HG03103 (cell line): ENCODE results near the gene ABCC12.

Source experiments
- ATAC-seq: cut with Tn5 transposase; IDR thresholded peaks from one replicate; pipeline ENCODE4 v1.9.1; 2021; ENCODE audit warnings: low read depth; ENCODE audit not compliant: unreplicated experiment

The ABCC12 gene

GRCh38 chr16:48133455-48134211, 22.2 kb downstream of the ABCC12 start:
- ATAC-seq: no peak

- no peak for ATAC-seq
Observed at GRCh38 chr16:48132696-48133095, 23.1 kb downstream of the ABCC12 start.

- ATAC-seq: no peak
Observed at GRCh38 chr16:48131201-48131935, 24.4 kb downstream of the ABCC12 start.

GRCh38 chr16:48129926-48130325, 25.9 kb downstream of the ABCC12 start:
- no peak for ATAC-seq

- no peak for ATAC-seq
Observed at GRCh38 chr16:48128769-48129168, 27.0 kb downstream of the ABCC12 start.

GRCh38 chr16:48126801-48127644, 28.8 kb downstream of the ABCC12 start:
- ATAC-seq: no peak

- ATAC-seq: no peak
Observed at GRCh38 chr16:48125888-48126287, 29.9 kb downstream of the ABCC12 start.

- no peak for ATAC-seq
Observed at GRCh38 chr16:48124266-48124665, 31.5 kb downstream of the ABCC12 start.

- ATAC-seq: peak; percentile 63
Observed at GRCh38 chr16:48123104-48123788, 32.5 kb downstream of the ABCC12 start.

GRCh38 chr16:48121276-48121675, 34.5 kb downstream of the ABCC12 start:
- ATAC-seq: no peak

GRCh38 chr16:48118841-48119240, 37.0 kb downstream of the ABCC12 start:
- no peak for ATAC-seq

- peak; percentile 83 for ATAC-seq
Observed at GRCh38 chr16:48117217-48118105, 38.3 kb downstream of the ABCC12 start.

- ATAC-seq: no peak
Observed at GRCh38 chr16:48115299-48115698, 40.5 kb downstream of the ABCC12 start.

- no peak for ATAC-seq
Observed at GRCh38 chr16:48114410-48114809, 41.4 kb downstream of the ABCC12 start.

GRCh38 chr16:48113471-48113870, 42.3 kb downstream of the ABCC12 start:
- no peak for ATAC-seq

GRCh38 chr16:48113001-48113400, 42.8 kb downstream of the ABCC12 start:
- ATAC-seq: no peak

- ATAC-seq: no peak
Observed at GRCh38 chr16:48112600-48112999, 43.2 kb downstream of the ABCC12 start.

- ATAC-seq: no peak
Observed at GRCh38 chr16:48110982-48111381, 44.8 kb downstream of the ABCC12 start.

- no peak for ATAC-seq
Observed at GRCh38 chr16:48110000-48110399, 45.8 kb downstream of the ABCC12 start.

- no peak for ATAC-seq
Observed at GRCh38 chr16:48109475-48109874, 46.3 kb downstream of the ABCC12 start.
